HUES6 (cell line): ENCODE data around the gene MED7.

Experiments used
- H3K27ac ChIP-seq: 2 replicates; pipeline ENCODE4 v1.7.0; 2013; ENCODE audit warnings: low read depth, mild to moderate bottlenecking, low read length, inconsistent platforms
- H3K27me3 ChIP-seq: 2 replicates; pipeline ENCODE4 v1.6.1; 2013; ENCODE audit warnings: low read length; ENCODE audit not compliant: control insufficient read depth, insufficient read depth
- H3K36me3 ChIP-seq: 2 replicates; pipeline ENCODE4 v1.6.1; 2013; ENCODE audit warnings: low read length; ENCODE audit not compliant: control insufficient read depth, insufficient read depth
- H3K4me1 ChIP-seq: 2 replicates; pipeline ENCODE4 v1.6.1; 2013; ENCODE audit warnings: low read length; ENCODE audit not compliant: control insufficient read depth, insufficient read depth
- H3K4me3 ChIP-seq: 2 replicates; pipeline ENCODE4 v1.5.1; 2013; ENCODE audit warnings: low read depth, low read length
- H3K9ac ChIP-seq: one replicate; pipeline ENCODE4 v1.6.1; 2013; ENCODE audit warnings: mild to moderate bottlenecking, low read length
- H3K9me3 ChIP-seq: 2 replicates; pipeline ENCODE4 v1.6.1; 2013; ENCODE audit warnings: low read depth, low read length; ENCODE audit not compliant: control insufficient read depth, insufficient read depth

MED7 gene

GRCh38 chr5:157088342-157088990 lies 54.2 kb downstream of the MED7 start:
- H3K4me3 ChIP-seq, result no peak overlapping the region
- no peaks in the 10 kb centered on the region for H3K27me3 ChIP-seq
- no peaks in the 10 kb centered on the region for H3K9me3 ChIP-seq
- H3K4me1 ChIP-seq, result no peaks in the 10 kb centered on the region
- no peak overlapping the region for H3K9ac ChIP-seq
- no peaks in the 10 kb centered on the region for H3K36me3 ChIP-seq
- H3K27ac ChIP-seq, result no peak overlapping the region
